ENCODE data around the gene RPA1. TPM values are rescaled to one million over a fixed set of nuclear protein-coding genes. Genes with fewer than 3 reads are reported as not detected.

RPA1 gene
- total RNA-seq, 2 experiments from 2014 or later: 38.6 to 38.7 TPM

DNA sequence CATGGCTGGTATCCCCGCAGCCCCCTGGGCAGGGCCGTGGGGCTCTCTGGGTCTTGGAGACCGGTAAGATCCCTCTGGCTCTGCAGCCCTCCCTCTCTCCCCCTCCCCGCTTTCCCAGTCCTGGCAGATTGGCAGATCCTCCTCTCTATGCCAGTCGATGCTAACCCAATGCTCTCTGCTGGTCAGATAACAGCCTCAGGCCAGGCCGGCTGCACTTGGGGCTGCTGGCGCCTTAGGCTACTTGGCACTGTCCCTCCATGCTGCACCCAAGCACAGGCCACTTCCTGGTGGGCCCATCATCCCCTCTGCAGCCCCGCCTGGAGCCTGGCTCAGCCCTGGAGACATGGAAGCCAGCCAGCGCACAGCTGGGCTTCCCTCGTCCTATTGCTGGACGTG is 113.6 kb downstream of the RPA1 start:
- no peak for ATAC-seq (ENCODE audit: poor library complexity)
- H3K4me3 Mint-ChIP-seq: no peak overlapping the region
- no peaks in the 10 kb centered on the region for H3K9me3 Mint-ChIP-seq
- POLR2A ChIA-PET: no interaction called here
- H3K9me3 ChIP-seq (ENCODE audit: control insufficient read depth in 1 of 2, insufficient read depth in 1 of 2, low read length in 2 of 2): peaks cover 0 to 3% of the 10 kb centered on the region in 2 experiments
- no peaks in the 10 kb centered on the region for H3K36me3 Mint-ChIP-seq (ENCODE audit: low read depth)
- H3K4me3 ChIP-seq (ENCODE audit: low read length): no peak overlapping the region
- no peak for DNase-seq
- no peaks in the 10 kb centered on the region for H3K4me1 ChIP-seq (ENCODE audit: insufficient read depth, low read length)
- no peaks in the 10 kb centered on the region for H3K4me1 Mint-ChIP-seq (ENCODE audit: low read depth)
- CTCF ChIA-PET: no interaction called here
- intact Hi-C loops (cut with DNase I, micrococcal nuclease): no loop called here
- H3K27ac Mint-ChIP-seq: no peak overlapping the region
- no peak overlapping the region for H3K27ac ChIP-seq (ENCODE audit: low read depth in 1 of 2, low read length in 2 of 2)
- H3K27me3 Mint-ChIP-seq: no peaks in the 10 kb centered on the region
- no peaks in the 10 kb centered on the region for H3K36me3 ChIP-seq (ENCODE audit: insufficient read depth, low read length)
- H3K27me3 ChIP-seq (ENCODE audit: control insufficient read depth in 1 of 2, insufficient read depth in 2 of 2, low read length in 2 of 2): no peaks in the 10 kb centered on the region
- TF ChIP-seq, protein P1, sequence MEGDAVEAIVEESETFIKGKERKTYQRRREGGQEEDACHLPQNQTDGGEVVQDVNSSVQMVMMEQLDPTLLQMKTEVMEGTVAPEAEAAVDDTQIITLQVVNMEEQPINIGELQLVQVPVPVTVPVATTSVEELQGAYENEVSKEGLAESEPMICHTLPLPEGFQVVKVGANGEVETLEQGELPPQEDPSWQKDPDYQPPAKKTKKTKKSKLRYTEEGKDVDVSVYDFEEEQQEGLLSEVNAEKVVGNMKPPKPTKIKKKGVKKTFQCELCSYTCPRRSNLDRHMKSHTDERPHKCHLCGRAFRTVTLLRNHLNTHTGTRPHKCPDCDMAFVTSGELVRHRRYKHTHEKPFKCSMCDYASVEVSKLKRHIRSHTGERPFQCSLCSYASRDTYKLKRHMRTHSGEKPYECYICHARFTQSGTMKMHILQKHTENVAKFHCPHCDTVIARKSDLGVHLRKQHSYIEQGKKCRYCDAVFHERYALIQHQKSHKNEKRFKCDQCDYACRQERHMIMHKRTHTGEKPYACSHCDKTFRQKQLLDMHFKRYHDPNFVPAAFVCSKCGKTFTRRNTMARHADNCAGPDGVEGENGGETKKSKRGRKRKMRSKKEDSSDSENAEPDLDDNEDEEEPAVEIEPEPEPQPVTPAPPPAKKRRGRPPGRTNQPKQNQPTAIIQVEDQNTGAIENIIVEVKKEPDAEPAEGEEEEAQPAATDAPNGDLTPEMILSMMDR (IDR thresholded peaks at IDR 0.05): no peak

DNA sequence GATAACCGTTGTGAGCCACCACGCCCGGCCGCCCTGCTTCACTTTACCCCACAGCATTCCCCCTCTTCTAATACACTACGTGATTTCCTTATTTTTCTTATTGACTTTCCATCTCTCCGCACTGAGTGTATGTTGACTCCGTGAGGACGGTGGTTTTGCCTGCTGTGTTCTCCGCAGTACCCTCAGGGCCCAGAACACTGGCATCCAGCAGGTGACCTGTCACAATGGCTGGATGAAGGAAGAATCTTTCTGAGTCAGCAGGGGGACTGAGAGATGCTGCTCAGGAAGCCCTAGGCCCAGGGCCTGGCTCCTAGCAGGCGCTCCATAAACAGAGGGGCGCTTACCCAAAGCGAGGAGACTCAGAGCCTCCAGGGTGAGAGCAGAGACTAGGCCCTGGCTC is 115.8 kb downstream of the RPA1 start:
- no peak overlapping the region for H3K27ac ChIP-seq (ENCODE audit: low read depth in 1 of 2, low read length in 2 of 2)
- Mint-ChIP-seq H3K27me3 (no peaks in the 10 kb centered on the region), H3K9me3 (no peaks in the 10 kb centered on the region), H3K36me3 (ENCODE audit: low read depth) (no peaks in the 10 kb centered on the region), H3K4me1 (ENCODE audit: low read depth) (no peaks in the 10 kb centered on the region), H3K27ac (no peak overlapping the region), H3K4me3 (no peak overlapping the region)
- no peak for ATAC-seq (ENCODE audit: poor library complexity)
- TF ChIP-seq, protein P1 (IDR thresholded peaks at IDR 0.05): no peak
- ChIA-PET CTCF (no interaction called here), POLR2A (no interaction called here)
- no peak for DNase-seq
- H3K36me3 ChIP-seq (ENCODE audit: insufficient read depth, low read length): no peaks in the 10 kb centered on the region
- no peak overlapping the region for H3K4me3 ChIP-seq (ENCODE audit: low read length)
- no peaks in the 10 kb centered on the region for H3K9me3 ChIP-seq (ENCODE audit: control insufficient read depth in 1 of 2, insufficient read depth in 1 of 2, low read length in 2 of 2)
- H3K27me3 ChIP-seq (ENCODE audit: control insufficient read depth in 1 of 2, insufficient read depth in 2 of 2, low read length in 2 of 2): no peaks in the 10 kb centered on the region
- intact Hi-C loops (cut with DNase I, micrococcal nuclease): no loop called here
- H3K4me1 ChIP-seq (ENCODE audit: insufficient read depth, low read length): no peaks in the 10 kb centered on the region

DNA sequence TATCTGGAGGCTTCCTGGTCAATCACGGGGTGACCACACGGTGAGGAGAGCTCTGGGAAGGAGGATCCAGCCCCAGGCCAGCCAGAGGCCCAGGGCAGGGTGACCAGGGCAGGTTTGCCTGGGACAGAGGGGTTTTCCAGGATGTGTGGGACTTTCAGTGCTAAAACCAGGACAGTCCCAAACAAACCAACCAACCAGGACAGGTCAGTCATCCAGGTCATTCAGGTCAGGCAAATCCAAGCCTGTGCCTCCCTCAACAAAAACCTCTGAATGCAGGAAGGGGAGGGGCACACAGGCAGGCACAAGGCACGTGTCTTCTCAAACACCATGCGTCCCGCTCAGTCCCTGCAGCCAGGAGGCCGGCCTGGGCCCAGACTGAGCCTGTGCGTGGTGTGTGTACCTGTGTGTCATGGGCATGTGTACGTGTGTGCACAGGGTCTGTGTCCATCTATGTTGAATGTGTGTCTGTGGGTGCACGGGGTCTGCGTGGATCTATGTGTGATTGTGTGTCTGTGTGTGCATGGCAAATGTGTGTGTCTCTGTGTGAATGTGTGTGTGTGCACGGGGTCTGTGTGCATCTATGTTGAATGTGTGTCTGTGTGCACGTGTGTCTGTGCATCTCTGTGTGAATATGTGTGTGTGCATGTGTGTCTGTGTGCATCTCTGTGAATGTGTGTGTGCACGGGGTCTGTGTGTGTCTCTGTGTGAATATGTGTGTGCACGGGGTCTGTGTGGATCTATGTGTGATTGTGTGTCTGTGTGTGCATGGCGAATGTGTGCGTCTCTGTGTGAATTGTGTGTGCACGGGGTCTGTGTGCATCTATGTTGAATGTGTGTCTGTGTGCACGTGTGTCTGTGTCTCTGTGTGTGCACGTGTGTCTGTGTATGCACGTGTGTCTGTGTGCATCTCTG is 116.5 kb downstream of the RPA1 start:
- H3K27me3 Mint-ChIP-seq: no peaks in the 10 kb centered on the region
- H3K9me3 ChIP-seq (ENCODE audit: control insufficient read depth in 1 of 2, insufficient read depth in 1 of 2, low read length in 2 of 2): no peaks in the 10 kb centered on the region
- CTCF ChIA-PET: no interaction called here
- DNase-seq: no peak
- no peaks in the 10 kb centered on the region for H3K36me3 ChIP-seq (ENCODE audit: insufficient read depth, low read length)
- no peaks in the 10 kb centered on the region for H3K27me3 ChIP-seq (ENCODE audit: control insufficient read depth in 1 of 2, insufficient read depth in 2 of 2, low read length in 2 of 2)
- H3K27ac Mint-ChIP-seq: no peak overlapping the region
- no peaks in the 10 kb centered on the region for H3K4me1 ChIP-seq (ENCODE audit: insufficient read depth, low read length)
- no peaks in the 10 kb centered on the region for H3K4me1 Mint-ChIP-seq (ENCODE audit: low read depth)
- TF ChIP-seq, protein P1 (IDR thresholded peaks at IDR 0.05): no peak
- no peak for ATAC-seq (ENCODE audit: poor library complexity)
- H3K4me3 Mint-ChIP-seq: no peak overlapping the region
- intact Hi-C loops (cut with DNase I, micrococcal nuclease): no loop called here
- H3K9me3 Mint-ChIP-seq: no peaks in the 10 kb centered on the region
- no peak overlapping the region for H3K4me3 ChIP-seq (ENCODE audit: low read length)
- H3K27ac ChIP-seq (ENCODE audit: low read depth in 1 of 2, low read length in 2 of 2): no peak overlapping the region
- no peaks in the 10 kb centered on the region for H3K36me3 Mint-ChIP-seq (ENCODE audit: low read depth)
- POLR2A ChIA-PET: no interaction called here

Measured in CD4-positive, alpha-beta T cell (primary cell).